Measurements from ENCODE around the gene MALT1. TPM values are rescaled to one million over a fixed set of nuclear protein-coding genes. Genes with fewer than 3 reads are reported as not detected.

MALT1 gene
- total and polyA plus RNA-seq, 2 experiments from 2014 or later: 5.2 to 18.8 TPM

DNA sequence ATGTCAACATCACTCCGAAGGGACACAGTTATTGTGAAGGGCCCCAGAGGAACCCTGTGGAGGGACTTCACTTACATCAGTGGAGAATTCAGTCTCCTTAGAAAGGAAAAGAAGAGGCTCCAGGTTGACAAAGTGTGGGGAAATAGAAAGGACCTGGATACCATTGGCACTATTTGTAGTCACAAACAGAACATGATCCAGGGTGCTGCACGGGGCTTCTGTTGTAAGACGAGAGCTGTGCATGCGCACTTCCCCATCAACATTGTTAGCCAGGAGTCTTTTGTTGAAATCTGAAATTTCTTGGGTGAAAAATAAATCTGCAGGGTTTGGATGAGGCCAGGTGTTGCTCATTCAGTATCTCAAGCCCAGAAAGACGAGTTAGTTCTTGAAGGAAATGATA, 40.0 kb upstream of the MALT1 start:
- Histone ChIP-seq H3K4me3 (no peak overlapping the region), H3K27ac (ENCODE audit: low read depth) (no peak overlapping the region), H3K9me2 (ENCODE audit: insufficient read depth) (no peaks in the 10 kb centered on the region), H3K36me3 (ENCODE audit: insufficient read depth) (no peaks in the 10 kb centered on the region), H2AFZ (peak overlapping the region; percentile 57), H3K27me3 (ENCODE audit: insufficient read depth) (no peaks in the 10 kb centered on the region), H3K79me2 (replicated peaks; ENCODE audit: insufficient read depth) (no peaks in the 10 kb centered on the region), H3K4me1 (ENCODE audit: insufficient read depth) (peaks cover 10% of the 10 kb centered on the region; the same call in 1 of the 2 replicates), H3F3A (replicated peaks; ENCODE audit: low read depth) (no peaks in the 10 kb centered on the region), H3K4me2 (no peak overlapping the region), H4K20me1 (replicated peaks; ENCODE audit: insufficient read depth) (no peaks in the 10 kb centered on the region)
- DNase-seq (ENCODE audit: low spot score): no peak
- Mint-ChIP-seq H3K27ac (no peak overlapping the region), H3K4me1 (peaks cover 24% of the 10 kb centered on the region), H3K4me3 (no peak overlapping the region), H3K36me3 (ENCODE audit: low read depth) (no peaks in the 10 kb centered on the region), H3K27me3 (ENCODE audit: insufficient read depth, low read depth, poor library complexity) (peaks cover 2% of the 10 kb centered on the region), H3K9me3 (no peaks in the 10 kb centered on the region)
- no peak for ATAC-seq
- TF ChIP-seq, protein P1, sequence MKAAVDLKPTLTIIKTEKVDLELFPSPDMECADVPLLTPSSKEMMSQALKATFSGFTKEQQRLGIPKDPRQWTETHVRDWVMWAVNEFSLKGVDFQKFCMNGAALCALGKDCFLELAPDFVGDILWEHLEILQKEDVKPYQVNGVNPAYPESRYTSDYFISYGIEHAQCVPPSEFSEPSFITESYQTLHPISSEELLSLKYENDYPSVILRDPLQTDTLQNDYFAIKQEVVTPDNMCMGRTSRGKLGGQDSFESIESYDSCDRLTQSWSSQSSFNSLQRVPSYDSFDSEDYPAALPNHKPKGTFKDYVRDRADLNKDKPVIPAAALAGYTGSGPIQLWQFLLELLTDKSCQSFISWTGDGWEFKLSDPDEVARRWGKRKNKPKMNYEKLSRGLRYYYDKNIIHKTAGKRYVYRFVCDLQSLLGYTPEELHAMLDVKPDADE (IDR thresholded peaks at IDR 0.05): no peak
- TF ChIP-seq, protein P2, sequence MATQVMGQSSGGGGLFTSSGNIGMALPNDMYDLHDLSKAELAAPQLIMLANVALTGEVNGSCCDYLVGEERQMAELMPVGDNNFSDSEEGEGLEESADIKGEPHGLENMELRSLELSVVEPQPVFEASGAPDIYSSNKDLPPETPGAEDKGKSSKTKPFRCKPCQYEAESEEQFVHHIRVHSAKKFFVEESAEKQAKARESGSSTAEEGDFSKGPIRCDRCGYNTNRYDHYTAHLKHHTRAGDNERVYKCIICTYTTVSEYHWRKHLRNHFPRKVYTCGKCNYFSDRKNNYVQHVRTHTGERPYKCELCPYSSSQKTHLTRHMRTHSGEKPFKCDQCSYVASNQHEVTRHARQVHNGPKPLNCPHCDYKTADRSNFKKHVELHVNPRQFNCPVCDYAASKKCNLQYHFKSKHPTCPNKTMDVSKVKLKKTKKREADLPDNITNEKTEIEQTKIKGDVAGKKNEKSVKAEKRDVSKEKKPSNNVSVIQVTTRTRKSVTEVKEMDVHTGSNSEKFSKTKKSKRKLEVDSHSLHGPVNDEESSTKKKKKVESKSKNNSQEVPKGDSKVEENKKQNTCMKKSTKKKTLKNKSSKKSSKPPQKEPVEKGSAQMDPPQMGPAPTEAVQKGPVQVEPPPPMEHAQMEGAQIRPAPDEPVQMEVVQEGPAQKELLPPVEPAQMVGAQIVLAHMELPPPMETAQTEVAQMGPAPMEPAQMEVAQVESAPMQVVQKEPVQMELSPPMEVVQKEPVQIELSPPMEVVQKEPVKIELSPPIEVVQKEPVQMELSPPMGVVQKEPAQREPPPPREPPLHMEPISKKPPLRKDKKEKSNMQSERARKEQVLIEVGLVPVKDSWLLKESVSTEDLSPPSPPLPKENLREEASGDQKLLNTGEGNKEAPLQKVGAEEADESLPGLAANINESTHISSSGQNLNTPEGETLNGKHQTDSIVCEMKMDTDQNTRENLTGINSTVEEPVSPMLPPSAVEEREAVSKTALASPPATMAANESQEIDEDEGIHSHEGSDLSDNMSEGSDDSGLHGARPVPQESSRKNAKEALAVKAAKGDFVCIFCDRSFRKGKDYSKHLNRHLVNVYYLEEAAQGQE (IDR thresholded peaks at IDR 0.05; ENCODE audit: unreplicated experiment): no peak
- TF ChIP-seq, protein P3, sequence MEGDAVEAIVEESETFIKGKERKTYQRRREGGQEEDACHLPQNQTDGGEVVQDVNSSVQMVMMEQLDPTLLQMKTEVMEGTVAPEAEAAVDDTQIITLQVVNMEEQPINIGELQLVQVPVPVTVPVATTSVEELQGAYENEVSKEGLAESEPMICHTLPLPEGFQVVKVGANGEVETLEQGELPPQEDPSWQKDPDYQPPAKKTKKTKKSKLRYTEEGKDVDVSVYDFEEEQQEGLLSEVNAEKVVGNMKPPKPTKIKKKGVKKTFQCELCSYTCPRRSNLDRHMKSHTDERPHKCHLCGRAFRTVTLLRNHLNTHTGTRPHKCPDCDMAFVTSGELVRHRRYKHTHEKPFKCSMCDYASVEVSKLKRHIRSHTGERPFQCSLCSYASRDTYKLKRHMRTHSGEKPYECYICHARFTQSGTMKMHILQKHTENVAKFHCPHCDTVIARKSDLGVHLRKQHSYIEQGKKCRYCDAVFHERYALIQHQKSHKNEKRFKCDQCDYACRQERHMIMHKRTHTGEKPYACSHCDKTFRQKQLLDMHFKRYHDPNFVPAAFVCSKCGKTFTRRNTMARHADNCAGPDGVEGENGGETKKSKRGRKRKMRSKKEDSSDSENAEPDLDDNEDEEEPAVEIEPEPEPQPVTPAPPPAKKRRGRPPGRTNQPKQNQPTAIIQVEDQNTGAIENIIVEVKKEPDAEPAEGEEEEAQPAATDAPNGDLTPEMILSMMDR (conservative IDR thresholded peaks at IDR 0.05; ENCODE audit: low read depth in 2 of 2): no peak
- TF ChIP-seq EZH2 (IDR thresholded peaks at IDR 0.05; ENCODE audit: low read depth, unreplicated experiment): no peak

DNA sequence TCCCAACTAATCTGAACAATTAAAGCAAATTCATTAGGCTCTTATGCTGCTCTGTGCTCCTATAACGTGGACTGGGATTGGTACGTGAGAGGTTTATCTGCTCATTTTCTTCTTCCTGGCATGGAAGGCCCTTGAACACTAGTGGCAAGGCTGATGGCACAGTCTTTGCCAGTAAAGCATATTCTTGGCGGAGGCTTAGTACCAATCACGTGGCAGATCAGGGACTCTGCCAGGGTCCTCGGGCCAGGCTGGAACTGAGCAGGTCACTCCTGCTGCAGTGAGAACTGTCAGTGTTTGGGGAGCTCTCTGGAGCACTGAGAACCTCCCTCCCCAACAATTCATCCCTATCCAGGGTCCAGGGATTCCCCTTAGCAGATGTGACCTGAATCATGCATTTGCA, 38.7 kb upstream of the MALT1 start:
- Histone ChIP-seq H3K4me3 (no peak overlapping the region), H3K27ac (ENCODE audit: low read depth) (no peak overlapping the region), H3K36me3 (ENCODE audit: insufficient read depth) (no peaks in the 10 kb centered on the region), H3K27me3 (ENCODE audit: insufficient read depth) (no peaks in the 10 kb centered on the region), H3F3A (replicated peaks; ENCODE audit: low read depth) (no peaks in the 10 kb centered on the region), H4K20me1 (replicated peaks; ENCODE audit: insufficient read depth) (no peaks in the 10 kb centered on the region), H3K4me2 (no peak overlapping the region), H3K4me1 (ENCODE audit: insufficient read depth) (peaks cover 10% of the 10 kb centered on the region; the same call in 1 of the 2 replicates), H2AFZ (0 out of 2 replicates have a peak overlapping the region, but pooled peaks have one; percentile 53), H3K9me2 (ENCODE audit: insufficient read depth) (no peaks in the 10 kb centered on the region), H3K79me2 (replicated peaks; ENCODE audit: insufficient read depth) (no peaks in the 10 kb centered on the region)
- Mint-ChIP-seq H3K9me3 (no peaks in the 10 kb centered on the region), H3K27ac (no peak overlapping the region), H3K4me3 (no peak overlapping the region), H3K36me3 (ENCODE audit: low read depth) (no peaks in the 10 kb centered on the region), H3K27me3 (ENCODE audit: insufficient read depth, low read depth, poor library complexity) (peaks cover under 1% of the 10 kb centered on the region), H3K4me1 (peaks cover 24% of the 10 kb centered on the region)
- ATAC-seq: no peak
- no peak for DNase-seq (ENCODE audit: low spot score)
- TF ChIP-seq ZNF331 (CRISPR knock-in tag; IDR thresholded peaks at IDR 0.05; ENCODE audit: low read depth) (no peak), ZNF114 (CRISPR knock-in tag; IDR thresholded peaks at IDR 0.05) (no peak)
- TF ChIP-seq, protein P4, sequence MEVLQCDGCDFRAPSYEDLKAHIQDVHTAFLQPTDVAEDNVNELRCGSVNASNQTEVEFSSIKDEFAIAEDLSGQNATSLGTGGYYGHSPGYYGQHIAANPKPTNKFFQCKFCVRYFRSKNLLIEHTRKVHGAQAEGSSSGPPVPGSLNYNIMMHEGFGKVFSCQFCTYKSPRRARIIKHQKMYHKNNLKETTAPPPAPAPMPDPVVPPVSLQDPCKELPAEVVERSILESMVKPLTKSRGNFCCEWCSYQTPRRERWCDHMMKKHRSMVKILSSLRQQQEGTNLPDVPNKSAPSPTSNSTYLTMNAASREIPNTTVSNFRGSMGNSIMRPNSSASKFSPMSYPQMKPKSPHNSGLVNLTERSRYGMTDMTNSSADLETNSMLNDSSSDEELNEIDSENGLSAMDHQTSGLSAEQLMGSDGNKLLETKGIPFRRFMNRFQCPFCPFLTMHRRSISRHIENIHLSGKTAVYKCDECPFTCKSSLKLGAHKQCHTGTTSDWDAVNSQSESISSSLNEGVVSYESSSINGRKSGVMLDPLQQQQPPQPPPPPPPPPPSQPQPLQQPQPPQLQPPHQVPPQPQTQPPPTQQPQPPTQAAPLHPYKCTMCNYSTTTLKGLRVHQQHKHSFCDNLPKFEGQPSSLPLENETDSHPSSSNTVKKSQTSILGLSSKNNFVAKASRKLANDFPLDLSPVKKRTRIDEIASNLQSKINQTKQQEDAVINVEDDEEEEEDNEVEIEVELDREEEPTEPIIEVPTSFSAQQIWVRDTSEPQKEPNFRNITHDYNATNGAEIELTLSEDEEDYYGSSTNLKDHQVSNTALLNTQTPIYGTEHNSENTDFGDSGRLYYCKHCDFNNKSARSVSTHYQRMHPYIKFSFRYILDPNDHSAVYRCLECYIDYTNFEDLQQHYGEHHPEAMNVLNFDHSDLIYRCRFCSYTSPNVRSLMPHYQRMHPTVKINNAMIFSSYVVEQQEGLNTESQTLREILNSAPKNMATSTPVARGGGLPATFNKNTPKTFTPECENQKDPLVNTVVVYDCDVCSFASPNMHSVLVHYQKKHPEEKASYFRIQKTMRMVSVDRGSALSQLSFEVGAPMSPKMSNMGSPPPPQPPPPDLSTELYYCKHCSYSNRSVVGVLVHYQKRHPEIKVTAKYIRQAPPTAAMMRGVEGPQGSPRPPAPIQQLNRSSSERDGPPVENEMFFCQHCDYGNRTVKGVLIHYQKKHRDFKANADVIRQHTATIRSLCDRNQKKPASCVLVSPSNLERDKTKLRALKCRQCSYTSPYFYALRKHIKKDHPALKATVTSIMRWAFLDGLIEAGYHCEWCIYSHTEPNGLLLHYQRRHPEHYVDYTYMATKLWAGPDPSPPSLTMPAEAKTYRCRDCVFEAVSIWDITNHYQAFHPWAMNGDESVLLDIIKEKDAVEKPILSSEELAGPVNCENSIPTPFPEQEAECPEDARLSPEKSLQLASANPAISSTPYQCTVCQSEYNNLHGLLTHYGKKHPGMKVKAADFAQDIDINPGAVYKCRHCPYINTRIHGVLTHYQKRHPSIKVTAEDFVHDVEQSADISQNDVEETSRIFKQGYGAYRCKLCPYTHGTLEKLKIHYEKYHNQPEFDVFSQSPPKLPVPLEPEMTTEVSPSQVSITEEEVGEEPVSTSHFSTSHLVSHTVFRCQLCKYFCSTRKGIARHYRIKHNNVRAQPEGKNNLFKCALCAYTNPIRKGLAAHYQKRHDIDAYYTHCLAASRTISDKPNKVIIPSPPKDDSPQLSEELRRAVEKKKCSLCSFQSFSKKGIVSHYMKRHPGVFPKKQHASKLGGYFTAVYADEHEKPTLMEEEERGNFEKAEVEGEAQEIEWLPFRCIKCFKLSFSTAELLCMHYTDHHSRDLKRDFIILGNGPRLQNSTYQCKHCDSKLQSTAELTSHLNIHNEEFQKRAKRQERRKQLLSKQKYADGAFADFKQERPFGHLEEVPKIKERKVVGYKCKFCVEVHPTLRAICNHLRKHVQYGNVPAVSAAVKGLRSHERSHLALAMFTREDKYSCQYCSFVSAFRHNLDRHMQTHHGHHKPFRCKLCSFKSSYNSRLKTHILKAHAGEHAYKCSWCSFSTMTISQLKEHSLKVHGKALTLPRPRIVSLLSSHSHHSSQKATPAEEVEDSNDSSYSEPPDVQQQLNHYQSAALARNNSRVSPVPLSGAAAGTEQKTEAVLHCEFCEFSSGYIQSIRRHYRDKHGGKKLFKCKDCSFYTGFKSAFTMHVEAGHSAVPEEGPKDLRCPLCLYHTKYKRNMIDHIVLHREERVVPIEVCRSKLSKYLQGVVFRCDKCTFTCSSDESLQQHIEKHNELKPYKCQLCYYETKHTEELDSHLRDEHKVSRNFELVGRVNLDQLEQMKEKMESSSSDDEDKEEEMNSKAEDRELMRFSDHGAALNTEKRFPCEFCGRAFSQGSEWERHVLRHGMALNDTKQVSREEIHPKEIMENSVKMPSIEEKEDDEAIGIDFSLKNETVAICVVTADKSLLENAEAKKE (CRISPR knock-in tag; IDR thresholded peaks at IDR 0.05): no peak
- TF ChIP-seq, protein P1 (IDR thresholded peaks at IDR 0.05): no peak
